ENCODE results near the gene DRD4.
"Not testable (repeated sequence)": the region's sequence is repeated elsewhere in the genome, so short reads cannot be mapped to it uniquely, and the experiment has no call there.

Gene DRD4

DNA sequence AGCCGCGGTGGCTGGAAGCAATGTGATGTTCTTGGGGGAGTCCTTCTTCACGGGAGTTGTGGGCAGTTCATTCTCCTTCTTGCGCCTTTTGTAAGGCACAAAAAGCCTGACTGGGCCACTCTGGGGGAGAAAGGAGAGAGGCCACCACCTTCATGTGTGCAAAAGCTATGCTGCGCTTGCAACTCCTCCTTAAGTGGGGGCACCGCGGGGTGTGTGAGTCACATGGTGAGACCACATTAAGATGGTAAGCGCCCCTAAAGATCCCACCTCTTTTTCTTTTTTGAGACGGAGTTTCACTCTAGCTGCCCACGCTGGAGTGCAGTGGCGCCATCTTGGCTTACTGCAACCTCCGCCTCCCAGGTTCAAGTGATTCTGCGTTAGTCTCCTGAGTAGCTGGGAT lies 43.9 kb downstream of the DRD4 start:
- no peak for DNase-seq

DNA sequence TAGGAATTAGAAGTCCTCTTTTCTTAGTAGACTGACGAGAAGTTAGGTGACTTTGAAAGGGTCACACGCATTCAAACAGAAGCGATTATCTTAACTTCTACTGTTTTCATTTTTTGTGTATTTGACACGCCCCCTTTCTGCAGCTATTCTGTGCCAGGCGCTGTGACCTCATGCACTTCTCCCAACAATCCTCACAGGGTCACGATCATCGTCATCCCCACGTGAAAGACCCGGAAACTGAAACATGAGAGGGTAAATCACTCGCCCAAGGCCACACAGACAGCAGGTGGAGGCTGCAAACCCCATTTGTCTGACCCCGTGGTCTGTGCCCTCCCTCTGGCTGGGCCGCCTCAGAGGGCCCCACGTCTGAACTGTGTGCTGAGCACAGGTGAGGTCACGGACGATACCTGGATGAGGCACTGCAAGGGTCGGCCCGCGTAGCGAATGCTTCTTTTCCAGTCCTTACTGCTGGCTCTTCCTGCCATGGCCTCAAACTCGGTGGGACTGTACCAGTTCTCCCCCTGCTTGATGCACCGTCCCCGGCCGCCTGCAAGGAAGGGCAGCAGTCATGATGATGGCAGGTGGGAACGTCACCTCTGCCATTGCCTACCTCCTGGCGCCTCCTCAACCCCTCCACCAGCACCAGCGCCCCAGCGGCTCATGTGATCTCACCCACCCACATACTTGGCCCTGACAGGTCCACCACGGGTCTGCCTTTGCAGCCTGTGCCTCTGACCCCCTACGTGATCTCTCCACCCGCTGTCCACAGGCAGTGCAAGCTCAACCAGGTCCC lies 49.6 kb downstream of the DRD4 start:
- no peak for DNase-seq

DNA sequence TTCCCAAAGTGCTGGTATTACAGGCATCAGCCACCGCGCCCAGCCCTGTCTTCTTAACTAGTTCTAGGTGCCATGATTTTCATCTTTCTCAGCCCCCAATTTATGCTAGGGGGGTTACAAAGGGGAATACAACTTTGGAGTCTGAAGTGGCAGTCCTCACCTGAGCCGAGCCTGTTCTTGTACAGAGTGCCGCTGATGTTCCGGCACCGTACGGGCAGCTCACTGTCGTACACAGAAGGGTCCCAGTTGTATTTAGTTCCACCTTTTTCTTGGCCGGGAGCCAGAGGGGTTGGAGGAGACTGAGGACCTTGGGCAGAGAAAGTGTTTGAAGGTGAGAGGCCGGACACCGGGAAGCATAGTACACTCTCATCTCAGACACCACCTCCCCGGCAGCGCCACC lies 50.7 kb downstream of the DRD4 start:
- DNase-seq = no peak

DNA sequence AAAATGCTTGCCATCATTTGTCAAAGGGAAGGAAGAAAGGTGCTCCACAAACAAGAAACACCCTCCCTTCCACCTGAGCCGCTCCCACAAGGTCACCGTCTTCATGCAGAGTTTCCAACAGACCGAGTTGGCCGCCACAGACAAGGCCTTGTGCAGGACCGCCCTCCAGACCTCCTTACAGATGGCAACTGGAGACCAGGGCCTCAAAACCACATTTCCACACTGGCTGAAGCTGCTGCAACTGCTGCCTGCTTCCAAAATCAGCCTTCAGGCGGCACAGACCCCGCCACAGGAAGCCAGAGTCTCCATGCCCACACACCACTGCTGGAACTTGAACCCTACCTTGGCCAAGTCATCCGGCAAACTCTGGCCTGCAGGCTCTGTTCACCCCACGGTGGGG lies 51.6 kb downstream of the DRD4 start:
- DNase-seq = no peak

DNA sequence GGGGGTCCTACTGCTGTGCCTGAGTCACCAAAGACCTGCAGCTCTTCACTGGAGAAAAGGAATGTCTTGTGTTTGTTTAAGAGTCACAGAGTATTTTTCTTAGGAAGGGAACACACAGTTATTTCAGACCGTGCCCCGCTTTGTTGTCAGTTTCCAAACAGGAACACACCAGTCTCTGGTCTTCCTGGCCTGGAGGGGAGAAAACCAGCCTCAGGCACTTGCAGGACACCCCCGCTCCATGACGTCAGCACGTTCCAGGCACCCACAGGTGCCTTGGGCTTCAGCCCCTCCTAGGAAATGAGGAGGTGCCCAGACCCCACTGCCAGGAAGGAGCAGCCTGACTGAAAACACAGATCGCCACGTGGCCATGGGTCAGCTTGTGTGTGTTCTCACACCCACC lies 52.6 kb downstream of the DRD4 start:
- DNase-seq = no peak

DNA sequence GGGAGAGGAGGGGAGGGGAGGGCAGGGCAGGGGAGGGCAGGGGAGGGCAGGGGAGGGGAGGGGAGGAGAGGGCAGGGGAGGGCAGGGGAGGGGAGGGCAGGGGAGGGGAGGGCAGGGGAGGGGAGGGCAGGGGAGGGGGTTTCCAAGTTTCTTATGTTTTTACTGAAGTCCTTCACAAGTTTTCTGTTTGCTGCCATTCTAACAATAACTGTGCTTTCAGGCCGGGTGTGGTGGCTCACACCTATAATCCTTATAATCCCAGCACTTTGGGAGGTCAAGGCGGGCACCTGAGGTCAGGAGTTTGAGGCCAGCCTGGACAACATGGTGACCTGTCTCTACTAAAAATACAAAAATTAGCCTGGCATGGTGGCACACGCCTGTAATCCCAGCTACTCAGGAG lies 53.2 kb downstream of the DRD4 start:
- not testable (repeated sequence) for DNase-seq
